ENCODE results near the gene ANKH. TPM values are rescaled to one million over a fixed set of nuclear protein-coding genes. Genes with fewer than 3 reads are reported as not detected.

The ANKH gene
- total and polyA plus RNA-seq, 2 of the 13 experiments (the other 11 are each of a cell fraction or from before 2014, with no cell fraction given), result 25.0 to 36.0 TPM

- no peak for TF ChIP-seq ZNF781 (CRISPR knock-in tag; IDR thresholded peaks at IDR 0.05; ENCODE audit: borderline replicate concordance, not compliant biosample characterization)
- no peak for TF ChIP-seq ATAD3A (CRISPR knock-in tag; IDR thresholded peaks at IDR 0.05)
- TF ChIP-seq REL (CRISPR knock-in tag; conservative IDR thresholded peaks at IDR 0.05), result no peak
- peak; percentile 63; the same call in 1 of the 2 replicates for TF ChIP-seq TBX3 (IDR thresholded peaks at IDR 0.05; ENCODE audit: borderline replicate concordance)
- TF ChIP-seq TRIM24 (CRISPR knock-in tag; IDR thresholded peaks at IDR 0.05), result no peak
- TF ChIP-seq ZNF709 (CRISPR knock-in tag; IDR thresholded peaks at IDR 0.05), result no peak
- no peak for TF ChIP-seq AGO1 (IDR thresholded peaks at IDR 0.05; ENCODE audit: low read depth, low read length, poor library complexity, severe bottlenecking)
- TF ChIP-seq SMC3 (IDR thresholded peaks at IDR 0.05; ENCODE audit: low read length), result peak; percentile 100
- TF ChIP-seq ZNF407 (CRISPR knock-in tag; IDR thresholded peaks at IDR 0.05; ENCODE audit: not compliant biosample characterization), result no peak
- TF ChIP-seq ZNF292 (CRISPR knock-in tag; IDR thresholded peaks at IDR 0.05; ENCODE audit: borderline replicate concordance, low read depth), result no peak
- TF ChIP-seq GATA4 (IDR thresholded peaks at IDR 0.05; ENCODE audit: borderline replicate concordance, low read depth), result no peak
- TF ChIP-seq ZNF776 (CRISPR knock-in tag; IDR thresholded peaks at IDR 0.05), result no peak
- TF ChIP-seq ARHGAP35 (CRISPR knock-in tag; IDR thresholded peaks at IDR 0.05; ENCODE audit: borderline replicate concordance), result no peak
- no peak for TF ChIP-seq NPAS2 (CRISPR knock-in tag; IDR thresholded peaks at IDR 0.05; ENCODE audit: borderline replicate concordance)
- TF ChIP-seq, protein P1, sequence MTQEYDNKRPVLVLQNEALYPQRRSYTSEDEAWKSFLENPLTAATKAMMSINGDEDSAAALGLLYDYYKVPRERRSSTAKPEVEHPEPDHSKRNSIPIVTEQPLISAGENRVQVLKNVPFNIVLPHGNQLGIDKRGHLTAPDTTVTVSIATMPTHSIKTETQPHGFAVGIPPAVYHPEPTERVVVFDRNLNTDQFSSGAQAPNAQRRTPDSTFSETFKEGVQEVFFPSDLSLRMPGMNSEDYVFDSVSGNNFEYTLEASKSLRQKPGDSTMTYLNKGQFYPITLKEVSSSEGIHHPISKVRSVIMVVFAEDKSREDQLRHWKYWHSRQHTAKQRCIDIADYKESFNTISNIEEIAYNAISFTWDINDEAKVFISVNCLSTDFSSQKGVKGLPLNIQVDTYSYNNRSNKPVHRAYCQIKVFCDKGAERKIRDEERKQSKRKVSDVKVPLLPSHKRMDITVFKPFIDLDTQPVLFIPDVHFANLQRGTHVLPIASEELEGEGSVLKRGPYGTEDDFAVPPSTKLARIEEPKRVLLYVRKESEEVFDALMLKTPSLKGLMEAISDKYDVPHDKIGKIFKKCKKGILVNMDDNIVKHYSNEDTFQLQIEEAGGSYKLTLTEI (CRISPR knock-in tag; conservative IDR thresholded peaks at IDR 0.05), result no peak
- TF ChIP-seq STAG1 (CRISPR knock-in tag; IDR thresholded peaks at IDR 0.05), result peak; percentile 98
- TF ChIP-seq ARID3A (IDR thresholded peaks at IDR 0.05; ENCODE audit: low read depth, low read length), result peak; percentile 91
- no peak for TF ChIP-seq NR1H2 (CRISPR knock-in tag; IDR thresholded peaks at IDR 0.05; ENCODE audit: borderline replicate concordance, low read depth)
- no peak for TF ChIP-seq RFXANK (CRISPR knock-in tag; IDR thresholded peaks at IDR 0.05)
Observed at GRCh38 chr5:14727428-14727865, 144.1 kb downstream of the ANKH start (continued).
